Stomach (tissue), 4 donors: ENCODE measurements around the gene HMG20A.

Experiments
- CTCF ChIP-seq, 7 experiments: fragments of 450-650 bp in 4 of 7; fragments of 200-600 bp in 3 of 7; sonication (generic) in 3 of 7; IDR thresholded peaks; one replicate each; pipeline ENCODE4 v1.5.1; 2016 to 2019; ENCODE audit warnings: antibody characterized with exemption in 7 of 7, control low read depth in 2 of 7, mild to moderate bottlenecking in 1 of 7
- EP300 ChIP-seq: sonication (generic); formaldehyde crosslinking; IDR thresholded peaks from one replicate; pipeline ENCODE4 v1.6.1; 2017; ENCODE audit warnings: antibody characterized with exemption
- POLR2A ChIP-seq, 4 donors: fragments of 450-650 bp; IDR thresholded peaks; one replicate each; pipeline ENCODE4 v1.6.1; 2016; ENCODE audit warnings: antibody characterized with exemption in 4 of 4, control low read depth in 2 of 4, mild to moderate bottlenecking in 1 of 4, moderate library complexity in 1 of 4
- POLR2AphosphoS5 ChIP-seq, 3 donors: sonication (generic); formaldehyde crosslinking; IDR thresholded peaks; one replicate each; pipeline ENCODE4 v1.6.1; 2016; ENCODE audit warnings: antibody characterized with exemption in 3 of 3

- TF ChIP-seq CTCF (IDR thresholded peaks at IDR 0.05) = no peak
- no peak for TF ChIP-seq POLR2AphosphoS5 (IDR thresholded peaks at IDR 0.05)
- TF ChIP-seq EP300 = no peak
- TF ChIP-seq POLR2A (IDR thresholded peaks at IDR 0.05) = no peak
Measured at GRCh38 chr15:77478051-77478450, 57.4 kb downstream of the HMG20A start.
